SK-MEL-5 (cell line): Measurements from ENCODE around the gene JADE3. TPM values are rescaled to one million over a fixed set of nuclear protein-coding genes. Genes with fewer than 3 reads are reported as not detected.
A peak's percentile ranks its signal among the peaks of the same experiment; 100 is the strongest.

Experiments used
- DNase-seq: peaks from one replicate; pipeline ENCODE4 v3.0.0-alpha.2; 2016; ENCODE audit warnings: low read depth, low spot score
- in situ Hi-C: cut with HindIII; loops from 2 replicates; pipeline ENCODE4 v1.10.0; 2016; ENCODE audit warnings: low sequenced_read_pairs, high pct_unique_total_duplicates, low pct_unique_long_range_greater_than_20kb
- small RNA-seq, 2 experiments: library from RNA; depleted of rRNA; stranded (forward); fragments of <200 nt; gene quantifications; one replicate each; pipeline ENCODE3, GENCODE V24; 2014
- total RNA-seq: library from RNA; depleted of rRNA; stranded (reverse); fragments of >200 nt; shearing (Covaris generic); gene quantifications from 2 replicates; pipeline ENCODE4 v1.2.3, GENCODE V29; 2014; rRNA removed

Gene JADE3
- total RNA-seq, 1 experiment from 2014 or later, result 9.4 TPM

- in situ Hi-C loops, result no loop called here
- no peak for DNase-seq
These were observed 166.2 kb downstream of the JADE3 start, which contains the start of gene RGN for GRCh38 chrX:47078129-47079043. RGN (plus strand) TSS chrX:47078443; CDS start chrX:47081145, 2,702 bp downstream.

GRCh38 chrX:47080215-47080914 lies 168.1 kb downstream of the JADE3 start:
- no peak for DNase-seq
- in situ Hi-C loops, result no loop called here

GRCh38 chrX:47080915-47081236 lies 168.7 kb downstream of the JADE3 start:
- in situ Hi-C loops, result no loop called here

GRCh38 chrX:47091149-47091775 lies 179.0 kb downstream of the JADE3 start:
- in situ Hi-C loops, result no loop called here
- peak; percentile 29 for DNase-seq

More at GRCh38 chrX:47080915-47081236, 168.7 kb downstream of the JADE3 start:
- DNase-seq, result no peak

DNA sequence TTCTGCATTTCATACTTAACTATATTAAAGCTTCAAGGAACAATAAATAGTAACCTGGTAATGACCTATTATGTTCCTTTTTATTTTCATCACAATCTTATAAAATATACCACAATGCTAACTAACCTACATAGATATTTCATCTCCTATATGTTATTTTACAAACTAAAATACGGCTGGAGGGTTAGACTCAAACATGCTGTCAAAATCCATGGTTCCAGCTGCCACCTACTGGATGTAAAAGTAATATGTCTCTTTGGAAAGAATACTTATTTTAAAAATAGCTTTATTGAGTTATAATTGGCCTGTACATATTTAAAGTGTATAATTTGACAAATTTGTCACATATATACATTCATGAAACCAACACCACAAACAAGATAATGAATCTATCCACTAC lies 181.0 kb downstream of the JADE3 start:
- in situ Hi-C loops, result no loop called here
- DNase-seq, result peak; percentile 41

DNA sequence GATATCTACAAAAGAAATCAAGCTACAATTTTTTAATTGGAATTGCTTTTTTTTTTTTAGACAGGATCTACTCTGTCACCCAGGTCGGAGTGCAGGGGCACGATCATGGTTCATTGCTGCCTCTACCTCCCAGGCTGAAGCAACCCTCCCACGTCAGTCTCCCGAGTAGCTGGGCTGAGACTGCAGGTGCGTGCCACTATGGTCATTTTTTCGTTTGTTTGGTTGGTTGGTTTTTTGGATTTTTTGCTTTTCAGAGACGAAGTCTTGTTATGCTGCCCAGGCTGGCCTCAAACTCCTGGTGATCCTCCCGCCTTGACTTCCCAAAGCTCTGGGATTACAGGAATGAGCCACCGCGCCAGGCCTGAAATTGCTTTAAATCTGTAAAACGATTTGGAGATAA lies 181.6 kb downstream of the JADE3 start:
- no peak for DNase-seq
- in situ Hi-C loops, result no loop called here

GRCh38 chrX:47097018-47097417 lies 184.8 kb downstream of the JADE3 start:
- peak; percentile 21 for DNase-seq
- in situ Hi-C loops, result no loop called here

DNA sequence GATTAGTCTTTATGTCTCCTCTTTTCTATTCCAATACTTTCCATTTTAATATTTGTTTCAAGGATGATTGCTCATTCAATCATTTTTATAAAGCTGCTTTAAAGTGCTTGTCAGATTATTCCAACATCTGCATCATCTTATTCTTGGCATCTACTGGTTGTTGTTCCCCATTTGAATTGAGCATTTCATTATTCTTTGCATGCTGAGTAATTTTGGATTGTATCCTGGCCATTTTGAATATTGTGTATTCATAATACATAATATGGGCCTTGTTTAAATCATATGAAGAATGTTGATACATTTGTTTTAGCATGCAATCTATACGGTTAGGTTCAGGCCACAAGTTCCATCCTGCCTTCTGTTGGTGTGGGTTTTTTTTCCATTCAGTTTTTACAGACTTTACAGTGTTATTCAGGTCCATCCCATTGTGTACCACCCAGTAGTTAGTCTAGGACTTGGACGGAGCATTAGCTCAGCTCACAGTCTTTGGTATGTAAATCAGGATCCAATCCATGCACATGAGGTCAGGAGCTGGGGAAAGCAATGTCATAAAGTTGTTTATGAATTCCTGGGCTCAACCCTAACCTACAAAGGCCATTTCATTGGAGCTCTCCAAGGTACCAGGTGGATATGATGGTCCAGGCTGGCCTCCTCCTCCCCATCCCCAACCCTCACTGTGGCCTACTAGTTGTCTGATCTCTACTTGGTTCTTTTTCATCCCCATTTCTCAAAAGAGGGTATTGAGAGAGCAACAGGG lies 186.3 kb downstream of the JADE3 start:
- no peak for DNase-seq
- in situ Hi-C loops, result no loop called here

DNA sequence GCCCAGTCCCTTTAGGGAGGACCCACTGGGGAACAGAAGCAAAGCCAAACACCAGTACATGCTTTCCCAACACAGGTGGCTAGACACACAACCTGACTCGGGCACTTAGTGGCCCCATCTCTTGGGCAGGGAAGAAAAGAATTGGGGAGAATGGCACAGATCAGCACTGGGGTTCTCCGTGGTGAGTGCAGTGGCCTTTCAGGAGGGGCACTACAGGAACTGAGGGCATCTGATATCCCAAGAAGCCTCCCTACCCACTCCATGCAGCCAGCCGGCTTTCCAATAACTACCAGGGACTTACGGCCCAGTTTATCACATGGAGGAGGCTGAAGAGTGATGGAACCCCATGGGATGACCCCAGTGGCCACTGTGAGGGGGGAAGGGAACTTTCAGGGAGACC lies 189.0 kb downstream of the JADE3 start:
- no peak for DNase-seq
- in situ Hi-C loops, result no loop called here

Small RNAs within 50 kb of the gene (small RNA-seq; reads per million reads assigned to genes)
- gene RNU6-1189P, result 0 to 0.10 reads per million in 2 experiments

Other genes starting within 250 kb of the JADE3 start
- gene SLC9A7, start 153.3 kb upstream of the JADE3 start, total RNA-seq, result 3.4 and 5.9 TPM in 2 replicates
- gene RP2, start 75.4 kb upstream of the JADE3 start, total RNA-seq, result 11.8 and 12.2 TPM in 2 replicates
- gene RGN, start 166.0 kb downstream of the JADE3 start, total RNA-seq, result 0.29 TPM in 2 replicates
- gene NDUFB11, start 232.3 kb downstream of the JADE3 start, total RNA-seq, result 157 and 172 TPM in 2 replicates
- gene RBM10, start 232.8 kb downstream of the JADE3 start, total RNA-seq, result 42.2 and 42.6 TPM in 2 replicates